HEK293T (cell line): ENCODE results near the gene CDC34.

ENCODE experiments used
- CTCF ChIA-PET: fragments of 350-600 bp; formaldehyde crosslinking; extraction: SDS; loops from one replicate; lab custom pipeline; 2021; ENCODE audit warnings: antibody characterized with exemption, inconsistent platforms; lab: Yijun Ruan, JAX
- POLR2A ChIA-PET: fragments of 350-600 bp; formaldehyde crosslinking; extraction: SDS; loops from one replicate; lab custom pipeline; 2020; ENCODE audit warnings: antibody characterized with exemption, inconsistent platforms; lab: Yijun Ruan, JAX
- DNase-seq: peaks from one replicate; pipeline ENCODE4 v3.0.0; 2012; ENCODE audit warnings: mixed read lengths; ENCODE audit errors: extremely low spot score
- ARNT ChIP-seq: fragments of 450-650 bp; IDR thresholded peaks from 2 replicates; pipeline ENCODE4 v1.6.1; 2017; ENCODE audit warnings: mild to moderate bottlenecking
- BHLHE40 ChIP-seq: fragments of 450-650 bp; IDR thresholded peaks from 2 replicates; pipeline ENCODE4 v1.6.1; 2016; ENCODE audit warnings: mild to moderate bottlenecking, moderate library complexity, borderline replicate concordance
- CTBP1 ChIP-seq: fragments of 450-650 bp; IDR thresholded peaks from 2 replicates; pipeline ENCODE4 v1.6.1; 2016; ENCODE audit warnings: borderline replicate concordance
- ELF4 ChIP-seq: fragments of 450-650 bp; IDR thresholded peaks from 2 replicates; pipeline ENCODE4 v1.6.1; 2017; ENCODE audit warnings: antibody characterized with exemption
- FOXA1 ChIP-seq: fragments of 450-650 bp; IDR thresholded peaks from 2 replicates; pipeline ENCODE4 v1.6.1; 2016; ENCODE audit warnings: mild to moderate bottlenecking
- FOXK2 ChIP-seq: fragments of 450-650 bp; IDR thresholded peaks from 2 replicates; pipeline ENCODE4 v1.6.1; 2016; ENCODE audit warnings: mild to moderate bottlenecking
- FOXM1 ChIP-seq: fragments of 450-650 bp; IDR thresholded peaks from 2 replicates; pipeline ENCODE4 v1.6.1; 2017; ENCODE audit warnings: mild to moderate bottlenecking, borderline replicate concordance
- HDGF ChIP-seq: fragments of 450-650 bp; IDR thresholded peaks from 2 replicates; pipeline ENCODE4 v1.6.1; 2017; ENCODE audit warnings: antibody characterized with exemption, borderline replicate concordance
- L3MBTL2 ChIP-seq: fragments of 450-650 bp; conservative IDR thresholded peaks from 2 replicates; pipeline ENCODE4 v1.6.1; 2016; ENCODE audit warnings: mild to moderate bottlenecking
- LEF1 ChIP-seq: fragments of 450-650 bp; IDR thresholded peaks from 2 replicates; pipeline ENCODE4 v1.6.1; 2017; ENCODE audit warnings: mild to moderate bottlenecking, borderline replicate concordance
- NFRKB ChIP-seq: fragments of 450-650 bp; IDR thresholded peaks from 2 replicates; pipeline ENCODE4 v1.6.1; 2016; ENCODE audit warnings: mild to moderate bottlenecking, moderate library complexity
- SP1 ChIP-seq: fragments of 450-650 bp; IDR thresholded peaks from 2 replicates; pipeline ENCODE4 v1.6.1; 2017
- SUZ12 ChIP-seq: fragments of 450-650 bp; IDR thresholded peaks from 2 replicates; pipeline ENCODE4 v1.6.1; 2016; ENCODE audit warnings: mild to moderate bottlenecking
- TARDBP ChIP-seq: fragments of 450-650 bp; IDR thresholded peaks from 2 replicates; pipeline ENCODE4 v1.6.1; 2016
- ZNF384 ChIP-seq: fragments of 450-650 bp; IDR thresholded peaks from 2 replicates; pipeline ENCODE4 v1.6.1; 2016
- TF ChIP-seq, protein P1 (sequence below): fragments of 450-650 bp; IDR thresholded peaks from 2 replicates; pipeline ENCODE4 v1.6.1; 2016

CDC34 gene

GRCh38 chr19:504616-505015 is 26.9 kb upstream of the CDC34 start:
- TF ChIP-seq NFRKB (no peak), FOXA1 (no peak), HDGF (no peak), TARDBP (no peak), CTBP1 (no peak), FOXK2 (no peak)
- CTCF ChIA-PET = no interaction called here

DNA sequence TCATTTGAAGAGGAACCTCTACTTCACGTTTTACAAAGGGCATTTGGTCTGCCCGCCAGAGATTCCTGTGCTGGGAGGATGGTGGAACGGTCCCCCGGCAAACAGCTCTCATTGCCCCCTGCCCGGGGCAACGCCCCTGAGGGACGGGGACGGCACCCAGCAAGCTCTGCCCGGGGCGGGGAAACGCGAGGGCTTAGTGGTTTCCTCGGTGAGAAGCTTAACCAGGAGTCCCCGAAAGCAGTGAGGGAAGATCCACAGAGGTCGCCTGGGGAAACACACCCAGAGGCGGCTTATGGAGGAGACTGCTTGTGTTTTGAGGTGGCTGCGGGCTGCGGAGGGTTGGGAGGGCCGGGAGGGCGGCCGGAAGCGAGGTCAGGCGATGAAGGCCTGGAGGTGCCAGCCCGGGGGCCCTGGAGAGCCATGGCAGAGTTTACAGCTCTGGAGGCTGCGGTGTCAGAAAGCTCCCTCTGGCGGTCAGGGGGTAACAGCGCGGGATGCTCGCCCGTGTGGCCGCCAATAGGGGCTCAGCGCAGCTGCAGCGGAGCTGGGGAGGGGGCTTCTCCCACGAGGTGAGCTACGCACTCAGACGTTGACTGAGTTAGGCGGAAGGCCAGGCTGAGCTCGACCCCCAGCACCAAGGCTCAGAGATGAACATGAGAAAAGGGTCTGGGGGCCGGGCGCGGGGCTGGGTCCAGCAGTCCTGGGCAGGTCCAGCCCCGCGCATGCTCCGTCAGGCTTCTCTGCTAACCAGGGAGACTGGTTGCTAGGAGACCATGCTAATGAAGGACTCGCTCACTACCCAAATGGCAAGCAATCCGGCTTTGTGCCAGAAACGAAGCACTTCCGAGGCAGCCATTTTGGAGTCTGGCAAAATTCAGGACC is 24.9 kb upstream of the CDC34 start:
- CTCF ChIA-PET = interaction anchor here (0.6 to 1.4 kb wide), 8 partner anchors 9 to 240 kb away, joined by 3 to 11 read pairs (median 3); partner anchors contain the start of gene CDC34
- peak; percentile 50 for TF ChIP-seq L3MBTL2
- no peak for TF ChIP-seq SUZ12
- no peak for TF ChIP-seq CTBP1
- no peak for TF ChIP-seq ARNT
- TF ChIP-seq, protein P1, sequence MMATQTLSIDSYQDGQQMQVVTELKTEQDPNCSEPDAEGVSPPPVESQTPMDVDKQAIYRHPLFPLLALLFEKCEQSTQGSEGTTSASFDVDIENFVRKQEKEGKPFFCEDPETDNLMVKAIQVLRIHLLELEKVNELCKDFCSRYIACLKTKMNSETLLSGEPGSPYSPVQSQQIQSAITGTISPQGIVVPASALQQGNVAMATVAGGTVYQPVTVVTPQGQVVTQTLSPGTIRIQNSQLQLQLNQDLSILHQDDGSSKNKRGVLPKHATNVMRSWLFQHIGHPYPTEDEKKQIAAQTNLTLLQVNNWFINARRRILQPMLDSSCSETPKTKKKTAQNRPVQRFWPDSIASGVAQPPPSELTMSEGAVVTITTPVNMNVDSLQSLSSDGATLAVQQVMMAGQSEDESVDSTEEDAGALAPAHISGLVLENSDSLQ = no peak
- TF ChIP-seq NFRKB = no peak
- TF ChIP-seq LEF1 = no peak
- POLR2A ChIA-PET = interaction anchor here (1.2 to 1.8 kb wide), 6 partner anchors 11 to 25 kb away, joined by 3 to 24 read pairs (median 6); partner anchors contain the start of gene CDC34
- peak; percentile 95 for DNase-seq

More at GRCh38 chr19:504616-505015, 26.9 kb upstream of the CDC34 start:
- POLR2A ChIA-PET = interaction anchor here (1.3 kb wide), 1 partner anchor 16 kb away, joined by 4 read pairs; no protein-coding TSS in a partner anchor
- no peak for DNase-seq

GRCh38 chr19:507286-508203 is 24.0 kb upstream of the CDC34 start, which contains the start of gene TPGS1:
TPGS1 (plus strand) TSS chr19:507497; CDS start chr19:507507, 10 bp downstream.
- DNase-seq = peak; percentile 79
- ChIA-PET CTCF (interaction anchor here (1.2 to 1.4 kb wide), 4 partner anchors 8 to 24 kb away, joined by 3 to 11 read pairs (median 6); partner anchors contain the start of gene CDC34), POLR2A (interaction anchor here (1.2 to 1.8 kb wide), 6 partner anchors 12 to 24 kb away, joined by 3 to 24 read pairs (median 6); partner anchors contain the start of gene CDC34)
- TF ChIP-seq L3MBTL2 = peak; percentile 56
- no peak for TF ChIP-seq FOXM1
- TF ChIP-seq ELF4 = peak; percentile 65

DNA sequence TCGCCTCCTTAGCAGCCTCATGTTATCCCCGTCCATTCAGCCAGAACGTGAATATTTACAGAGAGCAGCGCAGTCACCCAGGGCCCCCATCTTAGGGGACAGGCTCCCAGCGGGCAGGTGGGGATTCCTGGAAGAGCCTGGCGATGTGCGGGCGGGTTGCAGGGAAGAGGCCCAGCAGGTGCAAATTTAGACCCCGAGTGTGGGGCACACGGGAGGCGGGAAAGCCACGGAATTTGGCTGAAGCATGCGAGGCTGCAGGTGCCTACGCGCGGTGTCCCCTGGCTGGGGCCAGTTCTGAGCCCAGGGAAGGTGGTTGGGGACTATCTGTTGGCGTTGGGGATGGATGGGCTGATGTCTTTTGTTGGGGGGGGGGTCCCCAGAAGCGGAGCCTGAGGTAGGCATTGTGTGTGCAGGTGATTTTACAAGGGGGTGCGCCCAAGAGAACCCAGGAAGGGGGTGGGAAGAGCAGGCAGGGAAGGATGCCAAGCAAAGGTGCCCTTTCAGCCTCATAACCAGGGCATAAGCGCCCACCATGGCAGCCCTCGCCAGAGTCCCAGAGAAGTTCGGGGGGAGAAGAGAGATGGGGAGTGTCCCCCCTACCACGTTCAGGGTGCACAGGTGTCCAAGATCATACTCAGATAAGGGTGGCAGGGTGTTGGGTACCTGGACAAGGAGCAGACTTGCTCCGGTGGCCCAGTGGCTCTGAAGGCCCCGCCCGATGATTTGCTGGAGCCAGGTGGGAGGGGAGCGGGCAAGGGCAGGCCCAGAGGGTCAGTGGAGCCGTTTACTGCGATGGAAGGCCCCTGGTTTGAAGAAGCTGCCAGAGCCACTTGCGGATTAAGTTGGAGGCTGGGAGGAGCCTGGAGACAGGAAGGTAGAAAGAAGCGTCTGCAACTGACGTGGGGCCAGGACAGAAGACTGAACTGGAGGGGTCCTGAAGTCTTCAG is 23.1 kb upstream of the CDC34 start:
- ChIA-PET CTCF (no interaction called here), POLR2A (interaction anchor here (2.6 to 4.9 kb wide), 2 partner anchors 19 to 23 kb away, joined by 16 to 22 read pairs; partner anchors contain the start of gene CDC34)
- DNase-seq = no peak
- TF ChIP-seq SP1 (no peak), NFRKB (no peak), BHLHE40 (no peak), L3MBTL2 (no peak), HDGF (no peak), LEF1 (no peak), FOXK2 (no peak), ARNT (no peak)
- TF ChIP-seq, protein P1 = no peak

DNA sequence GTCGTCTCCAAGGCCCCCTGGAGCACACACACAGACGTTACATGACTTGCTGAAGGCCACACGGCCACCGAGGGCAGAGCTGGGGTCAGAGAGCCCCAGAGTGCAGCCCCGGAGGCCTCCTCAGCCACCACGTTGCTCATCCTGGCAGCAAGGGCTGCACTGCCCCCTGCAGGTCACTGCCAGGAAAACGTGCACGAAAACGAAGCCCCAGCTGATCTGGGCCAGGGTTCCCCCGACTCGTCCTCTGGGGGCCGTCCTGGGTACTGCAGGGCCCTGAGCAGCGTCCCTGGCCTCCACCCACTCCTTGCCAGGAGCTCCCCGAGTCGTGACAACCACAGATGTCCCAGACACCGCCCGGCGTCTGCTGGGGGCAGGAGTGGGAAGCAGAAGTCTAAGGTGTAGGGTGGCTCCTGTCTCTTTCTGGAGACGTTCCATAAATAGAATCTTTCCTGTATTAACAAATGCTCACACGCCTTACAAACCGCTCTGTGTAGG is 20.9 kb upstream of the CDC34 start:
- CTCF ChIA-PET = interaction anchor here (0.5 to 2.5 kb wide), 6 partner anchors 11 to 193 kb away, joined by 3 to 26 read pairs (median 4); partner anchors contain the start of gene CDC34
- POLR2A ChIA-PET = interaction anchor here (2.0 to 4.9 kb wide), 4 partner anchors 11 to 22 kb away, joined by 5 to 22 read pairs (median 12); partner anchors contain the start of gene CDC34
- TF ChIP-seq HDGF (0 out of 2 replicates have a peak, but pooled peaks have one; percentile 53), FOXA1 (no peak), ZNF384 (no peak)
- TF ChIP-seq, protein P1 = no peak
- DNase-seq = peak; percentile 82
